Measurements from ENCODE around the gene CRADD.

CRADD gene

GRCh38 chr12:93657071-93657470, 20.1 kb upstream of the CRADD start:
- Mint-ChIP-seq H3K4me1 (ENCODE audit: low read depth in 2 of 2) (no peaks in the 10 kb centered on the region), H3K36me3 (ENCODE audit: insufficient read depth) (peaks cover 9% of the 10 kb centered on the region), H3K9me3 (no peaks in the 10 kb centered on the region), H3K4me3 (no peak overlapping the region), H3K27me3 (peaks cover 15 to 27% of the 10 kb centered on the region in 2 donors), H3K27ac (no peak overlapping the region)
- ATAC-seq (replicated peaks) (no peak), DNase-seq (no peak)

- DNase-seq (no peak), ATAC-seq (replicated peaks) (no peak)
- no peaks in the 10 kb centered on the region for H3K9me3 Mint-ChIP-seq
- no peak overlapping the region for H3K27ac Mint-ChIP-seq
- H3K36me3 Mint-ChIP-seq (ENCODE audit: insufficient read depth): peaks cover 5% of the 10 kb centered on the region
- no peaks in the 10 kb centered on the region for H3K4me1 Mint-ChIP-seq (ENCODE audit: low read depth in 2 of 2)
- H3K4me3 Mint-ChIP-seq: no peak overlapping the region
- H3K27me3 Mint-ChIP-seq: peaks cover 6 to 17% of the 10 kb centered on the region in 2 donors
Measured at GRCh38 chr12:93661021-93661420, 16.2 kb upstream of the CRADD start.

GRCh38 chr12:93663006-93663728, 14.0 kb upstream of the CRADD start:
- ATAC-seq (replicated peaks) (no peak), DNase-seq (no peak)
- Mint-ChIP-seq H3K36me3 (ENCODE audit: insufficient read depth) (peaks cover 5% of the 10 kb centered on the region), H3K27ac (no peak overlapping the region), H3K4me3 (no peak overlapping the region), H3K4me1 (ENCODE audit: low read depth in 2 of 2) (no peaks in the 10 kb centered on the region), H3K27me3 (peaks cover 6 to 12% of the 10 kb centered on the region in 2 donors), H3K9me3 (no peaks in the 10 kb centered on the region)

GRCh38 chr12:93663729-93664084, 13.5 kb upstream of the CRADD start:
- Mint-ChIP-seq H3K9me3 (no peaks in the 10 kb centered on the region), H3K4me3 (no peak overlapping the region), H3K4me1 (ENCODE audit: low read depth in 2 of 2) (no peaks in the 10 kb centered on the region), H3K36me3 (ENCODE audit: insufficient read depth) (peaks cover 5% of the 10 kb centered on the region), H3K27me3 (peaks cover 6 to 12% of the 10 kb centered on the region in 2 donors), H3K27ac (no peak overlapping the region)
- DNase-seq (no peak), ATAC-seq (replicated peaks) (no peak)

GRCh38 chr12:93664573-93665138, 12.5 kb upstream of the CRADD start:
- Mint-ChIP-seq H3K27me3 (peaks cover 4 to 7% of the 10 kb centered on the region in 2 donors), H3K4me3 (no peak overlapping the region), H3K27ac (no peak overlapping the region), H3K36me3 (ENCODE audit: insufficient read depth) (peaks cover 4% of the 10 kb centered on the region), H3K4me1 (ENCODE audit: low read depth in 2 of 2) (no peaks in the 10 kb centered on the region), H3K9me3 (no peaks in the 10 kb centered on the region)
- DNase-seq (no peak), ATAC-seq (replicated peaks) (no peak)

- DNase-seq (no peak), ATAC-seq (replicated peaks) (no peak)
- Mint-ChIP-seq H3K9me3 (no peaks in the 10 kb centered on the region), H3K36me3 (ENCODE audit: insufficient read depth) (no peaks in the 10 kb centered on the region), H3K27ac (no peak overlapping the region), H3K27me3 (no peaks in the 10 kb centered on the region), H3K4me3 (no peak overlapping the region), H3K4me1 (ENCODE audit: low read depth in 2 of 2) (no peaks in the 10 kb centered on the region)
Measured at GRCh38 chr12:93667672-93668071, 9.5 kb upstream of the CRADD start.

GRCh38 chr12:93668919-93669418, 8.2 kb upstream of the CRADD start:
- H3K27ac Mint-ChIP-seq: no peak overlapping the region
- H3K27me3 Mint-ChIP-seq: peaks cover 3 to 5% of the 10 kb centered on the region in 2 donors
- ATAC-seq (replicated peaks) (no peak), DNase-seq (no peak)
- H3K4me1 Mint-ChIP-seq (ENCODE audit: low read depth in 2 of 2): no peaks in the 10 kb centered on the region
- H3K36me3 Mint-ChIP-seq (ENCODE audit: insufficient read depth): no peaks in the 10 kb centered on the region
- H3K4me3 Mint-ChIP-seq: no peak overlapping the region
- H3K9me3 Mint-ChIP-seq: no peaks in the 10 kb centered on the region

GRCh38 chr12:93669452-93669851, 7.7 kb upstream of the CRADD start:
- H3K27ac Mint-ChIP-seq: no peak overlapping the region

GRCh38 chr12:93670104-93670503, 7.1 kb upstream of the CRADD start:
- Mint-ChIP-seq H3K36me3 (ENCODE audit: insufficient read depth) (no peaks in the 10 kb centered on the region), H3K27ac (no peak overlapping the region), H3K4me1 (ENCODE audit: low read depth in 2 of 2) (no peaks in the 10 kb centered on the region), H3K27me3 (peaks cover 9 to 10% of the 10 kb centered on the region in 2 donors), H3K9me3 (no peaks in the 10 kb centered on the region), H3K4me3 (no peak overlapping the region)
- no peak for ATAC-seq (replicated peaks)
- DNase-seq: no peak

More at GRCh38 chr12:93669452-93669851, 7.7 kb upstream of the CRADD start:
- no peak for DNase-seq
- no peaks in the 10 kb centered on the region for H3K9me3 Mint-ChIP-seq
- H3K36me3 Mint-ChIP-seq (ENCODE audit: insufficient read depth): no peaks in the 10 kb centered on the region
- H3K4me3 Mint-ChIP-seq: no peak overlapping the region
- no peaks in the 10 kb centered on the region for H3K4me1 Mint-ChIP-seq (ENCODE audit: low read depth in 2 of 2)
- no peak for ATAC-seq (replicated peaks)
- peaks cover 8 to 9% of the 10 kb centered on the region in 2 donors for H3K27me3 Mint-ChIP-seq

GRCh38 chr12:93671044-93671443, 6.1 kb upstream of the CRADD start:
- ATAC-seq (replicated peaks) (no peak), DNase-seq (no peak)
- H3K36me3 Mint-ChIP-seq (ENCODE audit: insufficient read depth): no peaks in the 10 kb centered on the region
- H3K27me3 Mint-ChIP-seq: peaks cover 9 to 10% of the 10 kb centered on the region in 2 donors
- H3K4me1 Mint-ChIP-seq (ENCODE audit: low read depth in 2 of 2): no peaks in the 10 kb centered on the region
- H3K4me3 Mint-ChIP-seq: no peak overlapping the region
- H3K27ac Mint-ChIP-seq: no peak overlapping the region
- no peaks in the 10 kb centered on the region for H3K9me3 Mint-ChIP-seq

- Mint-ChIP-seq H3K9me3 (peaks cover 0 to 2% of the 10 kb centered on the region in 2 donors), H3K27ac (peak overlapping the region in 1 of 2 donors; percentile 2), H3K4me3 (no peak overlapping the region), H3K4me1 (ENCODE audit: low read depth in 2 of 2) (peaks cover 10 to 14% of the 10 kb centered on the region in 2 donors), H3K27me3 (peaks cover 9 to 10% of the 10 kb centered on the region in 2 donors), H3K36me3 (ENCODE audit: insufficient read depth) (peaks cover 10% of the 10 kb centered on the region)
- ATAC-seq (replicated peaks): no peak
- DNase-seq: no peak
Measured at GRCh38 chr12:93673084-93673483, 4.1 kb upstream of the CRADD start.

- Mint-ChIP-seq H3K27me3 (peaks cover 9 to 10% of the 10 kb centered on the region in 2 donors), H3K27ac (no peak overlapping the region), H3K4me1 (ENCODE audit: low read depth in 2 of 2) (peaks cover 19 to 24% of the 10 kb centered on the region in 2 donors), H3K9me3 (peaks cover 0 to 2% of the 10 kb centered on the region in 2 donors), H3K36me3 (ENCODE audit: insufficient read depth) (peaks cover 17% of the 10 kb centered on the region), H3K4me3 (no peak overlapping the region)
- ATAC-seq (replicated peaks) (no peak), DNase-seq (no peak)
Measured at GRCh38 chr12:93674386-93674785, 2.8 kb upstream of the CRADD start.

GRCh38 chr12:93676408-93677194, 574 bp upstream of the CRADD start:
- Mint-ChIP-seq H3K27ac (peak overlapping the region; percentile 98 to 100), H3K36me3 (ENCODE audit: insufficient read depth) (peaks cover 24% of the 10 kb centered on the region), H3K9me3 (peaks cover 0 to 2% of the 10 kb centered on the region in 2 donors), H3K4me3 (peak overlapping the region; percentile 91 to 96), H3K27me3 (peaks cover 9 to 10% of the 10 kb centered on the region in 2 donors), H3K4me1 (ENCODE audit: low read depth in 2 of 2) (peaks cover 24 to 30% of the 10 kb centered on the region in 2 donors)
- ATAC-seq (replicated peaks) (peak; percentile 1), DNase-seq (no peak)
